Stimulated activated CD4-positive, alpha-beta T cell treated with anti-CD3 and anti-CD28 coated beads, Interleukin-4, amount 100 ng/mL, for 1 hour (primary cell): ENCODE data around the gene KIF13A.
"Not testable (repeated sequence)": the region's sequence is repeated elsewhere in the genome, so short reads cannot be mapped to it uniquely, and the experiment has no call there.

Experiments used
- DNase-seq: peaks from one replicate; pipeline ENCODE4 v3.0.0-alpha.2; 2020

KIF13A gene

DNA sequence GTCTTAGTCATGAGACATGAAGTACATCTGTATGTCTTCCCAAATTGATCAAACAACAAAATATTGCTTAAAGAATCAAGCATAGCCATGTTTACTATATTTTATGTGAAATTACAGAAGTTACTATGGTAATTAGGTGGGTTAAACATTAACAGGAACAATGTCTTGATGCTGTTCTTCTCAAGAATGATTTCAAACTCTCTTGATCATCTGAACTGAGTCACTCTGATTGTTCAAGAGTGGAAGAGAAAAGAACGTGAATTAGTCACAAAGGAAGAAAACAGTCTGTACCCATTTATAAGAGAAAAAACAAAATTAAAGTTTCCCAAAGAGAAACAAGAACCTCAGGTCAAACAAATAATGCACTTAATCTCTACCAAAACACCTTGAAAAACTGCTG lies 218.6 kb downstream of the KIF13A start:
- no peak for DNase-seq

DNA sequence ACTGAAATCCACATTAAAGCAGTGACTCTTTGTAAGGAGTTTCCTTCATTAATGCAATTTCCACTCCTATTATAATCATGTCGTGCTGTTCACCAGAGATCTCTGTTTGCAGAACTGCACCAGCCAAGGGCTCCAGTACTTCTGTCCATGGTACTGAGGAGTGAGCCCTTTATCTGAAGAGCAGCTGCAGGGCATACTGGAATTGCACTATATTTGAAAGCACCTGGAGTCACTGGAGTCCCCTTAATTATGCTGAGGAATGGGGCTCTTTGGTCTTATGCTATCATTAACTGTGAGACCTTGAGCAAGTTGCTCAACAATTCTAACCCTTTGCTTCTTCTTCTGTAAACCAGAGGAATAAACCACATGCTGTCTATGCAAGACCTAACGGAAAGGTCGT lies 219.0 kb downstream of the KIF13A start:
- DNase-seq: no peak

DNA sequence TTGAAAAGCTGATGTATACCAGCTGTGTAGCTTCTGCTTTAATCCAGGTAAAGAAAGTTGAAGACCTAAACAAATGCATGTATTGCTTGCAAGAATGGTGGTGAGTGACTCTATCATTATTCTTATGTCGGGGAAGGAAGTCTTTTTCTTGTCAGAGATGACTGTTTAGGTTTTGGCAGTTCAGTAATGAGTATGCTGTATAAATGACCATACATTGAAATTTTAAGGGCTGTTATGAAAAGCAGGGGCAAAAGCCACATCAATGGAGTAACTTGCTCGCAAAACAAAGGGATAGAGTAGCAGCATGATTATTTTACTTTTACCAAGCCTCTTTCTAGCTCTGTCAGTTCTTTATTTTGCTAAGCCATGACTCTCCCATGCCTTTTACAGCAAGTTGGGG lies 224.8 kb downstream of the KIF13A start:
- no peak for DNase-seq

DNA sequence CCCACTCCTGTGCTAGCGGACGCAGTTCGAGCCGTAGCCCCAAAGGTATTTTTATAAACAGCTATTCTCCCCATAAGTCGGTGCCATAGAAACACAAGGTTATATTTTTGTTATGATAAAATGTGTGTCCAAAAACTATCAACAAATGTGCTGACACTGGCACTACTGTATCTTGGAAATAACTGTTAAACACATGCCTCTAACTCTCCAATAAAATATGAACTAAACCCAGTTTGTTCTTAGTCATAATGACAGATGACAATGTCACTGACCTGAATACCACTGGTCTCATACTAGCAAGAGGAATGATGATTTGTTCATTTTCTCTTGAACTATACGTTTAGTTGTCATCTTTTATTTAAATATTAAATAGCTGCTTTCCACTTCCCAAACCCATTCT lies 229.3 kb downstream of the KIF13A start:
- no peak for DNase-seq

DNA sequence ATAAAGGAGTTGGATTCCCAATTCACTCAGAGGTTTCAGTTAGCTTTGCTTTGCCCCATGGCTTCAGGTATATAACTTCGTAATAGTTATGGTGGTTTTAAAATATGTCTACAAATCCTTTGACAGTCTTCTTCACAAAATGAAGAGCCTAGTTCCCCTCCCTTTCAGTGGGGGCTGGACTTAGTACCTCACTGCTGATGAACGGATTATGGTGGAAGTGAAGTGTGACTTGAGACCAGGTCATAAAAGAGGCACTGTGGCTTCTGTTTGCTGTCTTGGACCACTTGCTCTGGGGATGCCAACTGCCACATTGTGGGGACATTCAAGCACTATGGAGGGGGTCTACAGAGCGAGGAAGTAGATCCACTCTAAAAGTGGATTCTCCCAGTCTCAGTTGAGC lies 233.2 kb downstream of the KIF13A start:
- DNase-seq: no peak

DNA sequence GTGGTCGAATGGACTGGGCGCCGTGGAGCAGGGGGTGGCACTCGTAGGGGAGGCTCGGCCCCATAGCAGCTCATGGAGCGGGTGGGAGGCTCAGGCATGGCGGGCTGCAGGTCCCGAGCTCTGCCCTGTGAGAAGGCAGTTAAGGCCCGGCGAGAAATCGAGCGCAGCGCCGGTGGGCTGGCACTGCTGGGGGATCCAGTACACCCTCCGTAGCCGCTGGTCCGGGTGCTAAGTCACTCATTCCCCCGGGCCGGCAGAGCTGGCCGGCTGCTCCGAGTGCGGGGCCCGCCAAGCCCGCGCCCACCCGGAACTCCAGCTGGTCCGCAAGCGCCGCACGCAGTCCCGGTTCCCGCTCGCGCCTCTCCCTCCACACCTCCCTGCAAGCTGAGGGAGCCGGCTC lies 242.1 kb downstream of the KIF13A start:
- not testable (repeated sequence) for DNase-seq

DNA sequence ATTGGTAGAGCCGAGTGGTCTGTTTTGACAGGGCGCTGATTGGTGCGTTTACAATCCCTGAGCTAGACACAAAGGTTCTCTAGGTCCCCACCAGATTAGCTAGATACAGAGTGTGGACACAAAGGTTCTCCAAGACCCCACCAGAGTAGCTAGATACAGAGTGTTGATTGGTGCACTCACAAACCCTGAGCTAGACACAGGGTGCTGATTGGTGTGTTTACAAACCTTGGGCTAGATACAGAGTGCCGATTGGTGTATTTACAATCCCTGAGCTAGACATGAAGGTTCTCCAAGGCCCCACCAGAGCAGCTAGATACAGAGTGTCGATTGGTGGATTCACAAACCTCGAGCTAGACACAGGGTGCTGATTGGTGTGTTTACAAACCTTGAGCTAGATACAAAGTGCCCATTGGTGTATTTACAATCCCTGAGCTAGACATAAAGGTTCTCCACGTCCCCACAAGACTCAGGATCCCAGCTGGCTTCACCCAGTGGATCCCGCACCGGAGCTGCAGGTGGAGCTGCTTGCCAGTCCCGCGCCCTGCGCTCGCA lies 242.6 kb downstream of the KIF13A start:
- not testable (repeated sequence) for DNase-seq

DNA sequence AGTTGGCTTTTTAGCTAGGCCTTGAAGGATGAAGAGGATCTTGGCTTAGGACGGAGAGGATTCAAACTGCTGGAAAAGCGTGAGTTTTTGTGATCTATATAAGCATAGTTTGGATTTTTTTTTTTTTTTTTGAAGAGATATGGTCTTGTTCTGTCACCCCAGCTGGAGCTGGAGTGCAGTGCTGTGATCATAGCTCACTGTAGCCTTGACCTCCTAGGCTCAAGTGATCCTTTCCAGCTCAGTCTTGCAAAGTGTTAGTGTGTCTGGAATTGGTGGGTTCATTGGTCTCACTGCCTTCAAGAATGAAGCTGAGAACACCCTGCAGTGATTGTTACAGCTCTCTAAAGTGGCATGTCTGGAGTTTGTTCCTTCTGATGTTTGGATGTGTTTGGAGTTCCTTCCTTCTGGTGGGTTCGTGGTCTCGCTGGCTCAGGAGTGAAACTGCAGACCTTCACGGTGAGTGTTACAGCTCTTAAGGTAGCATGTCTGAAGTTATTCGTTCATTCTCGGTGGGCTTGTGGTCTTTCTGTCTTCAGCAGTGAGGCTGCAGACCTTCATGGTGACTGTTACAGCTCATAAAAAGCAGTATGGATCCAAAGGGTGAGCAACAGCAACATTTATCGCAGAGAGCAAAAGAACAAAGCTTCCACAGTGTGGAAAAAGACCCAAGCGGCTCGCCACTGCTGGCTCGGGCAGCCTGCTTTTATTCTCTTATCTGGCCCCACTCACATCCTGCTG lies 243.2 kb downstream of the KIF13A start:
- no peak for DNase-seq

DNA sequence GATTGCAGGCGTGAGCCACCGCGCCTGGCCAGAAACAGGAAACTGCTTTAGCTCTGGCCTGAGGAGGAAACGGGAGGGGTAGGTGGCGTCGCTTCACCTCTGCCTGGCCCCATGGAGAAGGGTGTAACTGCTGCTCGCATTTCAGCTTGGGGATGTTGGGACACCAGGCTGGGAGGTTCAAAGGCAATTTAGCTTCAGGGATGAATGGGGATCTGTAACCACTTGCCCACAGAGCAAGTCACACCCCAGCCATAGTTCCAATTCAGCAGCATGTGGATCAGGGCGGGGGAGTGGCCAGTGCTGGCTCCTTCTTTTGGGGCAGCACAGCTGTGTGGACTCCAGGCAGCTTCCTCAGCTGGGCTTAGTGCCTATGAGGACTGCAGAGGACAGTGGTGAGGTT lies 245.9 kb downstream of the KIF13A start:
- DNase-seq: no peak

DNA sequence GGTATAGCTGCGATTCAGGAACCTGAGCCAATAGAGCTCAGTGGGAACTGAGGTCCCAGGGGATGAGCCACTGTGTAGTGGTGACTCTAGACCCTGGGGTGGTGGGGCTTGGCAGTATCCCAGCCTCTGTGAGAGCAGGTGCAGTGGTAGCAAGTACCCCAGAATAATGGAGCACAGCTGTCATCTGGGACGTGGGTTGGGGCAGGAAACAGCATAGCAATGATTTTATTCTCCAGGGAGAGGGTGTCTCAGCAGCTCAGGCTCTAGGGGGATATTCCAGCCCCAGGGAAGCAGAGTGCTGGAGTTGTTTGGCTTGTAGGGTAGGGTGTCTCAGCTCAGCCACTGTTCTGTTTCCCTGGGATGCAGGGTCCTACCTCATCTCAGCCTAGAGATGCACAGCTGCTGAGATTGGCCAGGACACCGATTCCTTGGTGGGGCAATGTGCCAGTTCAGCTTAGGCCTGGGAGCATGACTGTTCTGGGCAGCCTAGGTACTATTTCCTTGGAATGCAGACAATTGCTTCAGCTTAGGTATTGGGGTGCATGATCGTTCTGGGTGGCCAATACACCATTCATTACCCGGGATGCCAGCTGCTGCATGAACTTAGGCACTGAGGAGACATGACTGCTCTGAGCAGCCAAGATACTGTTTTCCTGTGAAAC lies 246.7 kb downstream of the KIF13A start:
- no peak for DNase-seq

DNA sequence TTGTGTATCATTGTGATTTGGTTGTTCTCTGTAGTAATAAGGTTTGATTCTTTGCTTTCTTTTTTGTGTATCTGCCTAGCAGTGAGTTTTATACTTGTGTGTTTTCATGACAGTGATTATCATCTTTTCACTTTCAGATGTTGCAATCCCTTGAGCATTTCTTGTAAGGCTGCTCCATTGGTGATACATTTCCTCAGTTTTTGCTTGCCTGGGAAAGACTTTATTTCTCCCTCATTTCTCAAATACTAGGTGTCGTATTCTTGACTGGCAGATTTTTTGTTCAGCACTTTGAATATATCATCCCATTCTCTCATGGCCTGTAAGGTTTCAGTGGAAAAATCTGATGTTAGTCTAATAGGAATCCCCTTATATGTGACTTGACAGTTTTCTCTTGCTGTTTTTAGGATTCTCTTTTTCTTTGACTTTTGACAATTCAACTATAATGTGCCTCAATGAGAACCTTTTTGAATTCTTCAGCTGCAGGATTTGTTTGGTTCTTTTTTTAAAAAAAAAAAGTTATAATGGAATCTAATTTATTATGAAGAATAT lies 249.7 kb downstream of the KIF13A start:
- DNase-seq: no peak

DNA sequence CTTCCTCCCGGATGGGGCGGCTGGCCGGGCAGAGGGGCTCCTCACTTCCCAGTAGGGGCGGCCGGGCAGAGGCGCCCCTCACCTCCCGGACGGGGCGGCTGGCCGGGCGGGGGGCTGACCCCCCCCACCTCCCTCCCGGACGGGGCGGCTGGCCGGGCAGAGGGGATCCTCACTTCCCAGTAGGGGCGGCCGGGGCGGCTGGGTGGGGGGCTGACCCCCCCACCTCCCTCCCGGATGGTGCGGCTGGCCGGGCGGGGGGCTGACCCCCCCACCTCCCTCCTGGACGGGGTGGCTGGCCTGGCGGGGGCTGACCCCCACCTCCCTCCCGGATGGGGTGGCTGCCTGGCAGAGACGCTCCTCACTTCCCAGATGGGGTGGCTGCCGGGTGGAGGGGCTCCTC lies 252.1 kb downstream of the KIF13A start:
- not testable (repeated sequence) for DNase-seq

DNA sequence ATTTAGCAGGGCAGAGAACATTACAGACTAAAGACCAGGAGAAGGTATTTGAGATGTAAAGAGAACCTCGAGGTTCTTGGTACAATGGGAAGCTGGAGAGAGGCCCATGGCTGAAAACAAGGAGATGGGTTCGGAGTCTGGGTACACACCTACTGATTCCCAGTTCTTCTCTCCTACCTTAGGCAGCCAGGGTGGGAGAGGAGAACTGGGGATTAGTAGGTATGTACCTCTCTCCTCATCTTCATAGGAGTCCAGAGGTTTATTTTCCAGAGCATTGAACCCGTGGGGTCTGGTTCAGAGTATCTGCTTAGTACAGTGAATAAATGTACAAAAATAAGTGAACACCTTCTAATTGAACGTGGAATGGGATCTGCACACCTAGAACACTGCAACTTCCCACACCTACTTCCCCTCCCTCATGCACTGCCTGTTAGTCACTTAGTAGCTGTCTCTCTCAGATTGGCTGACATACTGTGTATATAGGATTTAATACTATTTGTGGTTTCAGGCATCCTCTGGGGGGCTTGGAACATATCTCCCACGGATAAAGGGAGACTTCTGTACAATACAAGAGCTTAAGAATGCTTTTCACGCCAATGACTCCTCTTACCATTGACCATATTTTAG lies 257.2 kb downstream of the KIF13A start:
- DNase-seq: no peak

DNA sequence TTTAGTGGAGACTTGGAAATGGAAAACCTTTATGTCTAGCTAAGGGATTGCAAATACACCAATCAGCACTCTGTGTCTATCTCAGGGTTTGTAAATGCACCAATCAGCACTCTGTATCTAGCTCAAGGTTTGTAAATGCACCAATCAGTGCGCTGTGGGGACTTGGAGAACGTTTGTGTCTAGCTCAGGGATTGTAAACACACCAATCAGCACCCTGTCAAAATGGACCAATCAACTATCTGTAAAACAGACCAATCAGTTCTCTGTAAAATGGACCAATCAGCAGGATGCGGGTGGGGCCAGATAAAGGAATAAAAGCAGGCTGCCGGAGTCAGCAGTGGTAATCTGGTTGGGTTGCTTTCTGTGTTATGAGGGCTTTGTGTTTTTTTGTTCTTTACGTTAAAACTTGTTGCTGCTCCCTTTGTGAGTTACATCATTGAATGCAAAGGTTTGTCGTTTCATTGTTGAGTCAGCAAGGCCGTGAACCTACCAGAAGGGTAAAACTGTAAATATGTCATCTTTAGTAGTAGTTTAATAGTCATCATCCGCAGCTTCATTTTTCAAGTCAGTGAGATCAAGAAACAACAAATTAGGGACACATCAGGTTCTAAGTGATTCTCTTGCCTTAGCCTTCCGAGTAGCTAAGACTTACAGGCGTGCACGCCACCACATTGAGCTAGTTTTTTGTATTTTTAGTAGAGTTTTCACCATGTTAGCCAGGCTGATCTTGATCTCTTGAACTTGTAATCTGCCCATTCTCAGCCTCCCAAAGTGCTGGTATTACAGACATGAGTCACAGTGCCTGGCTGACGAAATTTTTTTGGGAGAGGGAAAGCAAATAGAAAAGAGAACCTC lies 258.0 kb downstream of the KIF13A start:
- DNase-seq: no peak

DNA sequence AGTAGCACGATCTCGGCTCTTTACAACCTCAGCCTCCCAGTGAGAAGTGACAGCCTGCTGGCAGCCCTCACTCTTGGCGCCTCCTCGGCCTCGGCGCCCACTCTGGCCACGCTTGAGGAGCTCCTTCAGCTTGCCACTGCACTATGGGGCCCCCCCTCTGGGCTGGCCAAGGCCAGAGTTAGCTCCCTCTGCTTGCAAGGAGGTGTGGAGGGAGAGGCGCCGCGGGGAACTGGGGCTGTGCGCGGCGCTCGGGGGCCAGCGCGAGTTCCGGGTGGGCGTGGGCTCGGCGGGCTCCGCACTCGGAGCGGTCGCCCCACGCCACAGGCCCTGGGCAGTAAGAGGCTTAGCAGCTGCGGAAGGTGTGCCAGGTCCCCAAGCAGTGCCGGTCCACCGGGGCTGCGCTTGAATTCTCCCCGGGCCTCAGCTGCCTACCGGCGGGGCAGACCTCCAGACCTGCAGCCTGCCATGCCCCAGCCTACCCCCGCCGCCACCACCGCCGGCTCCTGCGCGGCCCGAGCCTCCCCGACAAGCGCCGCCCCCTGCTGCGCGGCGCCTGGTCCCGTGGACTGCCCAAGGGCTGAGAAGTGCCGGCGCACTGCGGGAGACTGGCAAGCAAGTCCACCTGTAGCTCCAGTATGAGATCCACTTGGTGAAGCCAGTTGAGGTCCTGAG lies 258.7 kb downstream of the KIF13A start:
- no peak for DNase-seq

DNA sequence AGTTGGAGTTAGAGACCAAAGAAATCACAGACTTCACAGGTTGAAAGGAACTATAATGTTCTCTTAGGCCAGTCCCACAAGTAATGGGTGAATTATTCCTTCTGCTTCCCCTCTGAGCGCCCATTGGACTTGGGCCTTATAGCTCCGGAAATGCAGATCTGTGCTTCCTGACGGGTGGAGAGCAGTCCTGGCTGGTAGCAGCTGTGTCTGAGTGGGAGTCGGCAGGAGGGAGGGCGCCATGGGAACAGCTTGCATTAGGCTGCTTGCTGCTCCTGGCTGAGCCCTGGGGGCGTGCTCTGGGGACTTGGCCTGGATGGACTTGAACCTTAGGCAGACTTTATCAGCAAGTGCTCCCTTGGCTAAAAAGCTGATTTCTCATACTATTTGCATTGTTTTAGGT lies 262.4 kb downstream of the KIF13A start:
- DNase-seq: no peak

DNA sequence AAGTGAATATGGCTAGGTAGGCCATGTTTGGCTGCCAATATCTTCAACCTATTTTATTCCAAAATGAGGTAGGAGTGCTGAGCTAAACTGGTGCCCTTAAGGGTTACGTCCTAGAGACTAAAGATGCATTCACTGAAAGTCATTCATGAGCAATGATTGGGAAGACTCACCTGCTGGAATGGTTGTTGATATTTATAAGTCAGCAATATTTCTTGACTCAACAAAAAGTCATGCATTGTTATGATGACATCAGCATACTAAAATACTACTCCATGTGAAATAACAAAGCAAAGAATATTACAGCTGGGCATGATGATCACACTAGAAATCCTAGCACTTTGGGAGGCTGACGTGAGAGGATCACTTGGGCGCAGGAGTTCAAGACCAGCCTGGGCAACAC lies 263.1 kb downstream of the KIF13A start:
- no peak for DNase-seq

DNA sequence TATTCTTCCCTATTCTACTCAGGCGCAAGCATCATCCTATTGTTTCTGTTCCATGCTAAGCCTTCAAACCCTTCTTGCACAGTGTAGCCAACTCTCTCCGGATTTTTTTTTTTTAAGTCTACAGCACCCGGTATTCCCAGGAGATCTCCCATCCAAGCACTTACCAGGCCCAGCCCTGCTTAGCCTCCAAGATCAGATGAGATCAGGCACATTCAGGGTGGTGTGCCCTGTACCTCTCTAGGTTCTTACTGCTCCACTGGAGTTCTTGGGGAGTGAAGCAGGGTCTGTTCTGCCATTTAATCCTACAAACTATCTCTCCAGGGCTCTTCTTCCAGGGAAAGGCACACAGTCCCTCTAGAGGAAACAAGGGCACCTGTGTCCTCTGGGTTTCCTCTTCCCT lies 265.8 kb downstream of the KIF13A start:
- DNase-seq: no peak

DNA sequence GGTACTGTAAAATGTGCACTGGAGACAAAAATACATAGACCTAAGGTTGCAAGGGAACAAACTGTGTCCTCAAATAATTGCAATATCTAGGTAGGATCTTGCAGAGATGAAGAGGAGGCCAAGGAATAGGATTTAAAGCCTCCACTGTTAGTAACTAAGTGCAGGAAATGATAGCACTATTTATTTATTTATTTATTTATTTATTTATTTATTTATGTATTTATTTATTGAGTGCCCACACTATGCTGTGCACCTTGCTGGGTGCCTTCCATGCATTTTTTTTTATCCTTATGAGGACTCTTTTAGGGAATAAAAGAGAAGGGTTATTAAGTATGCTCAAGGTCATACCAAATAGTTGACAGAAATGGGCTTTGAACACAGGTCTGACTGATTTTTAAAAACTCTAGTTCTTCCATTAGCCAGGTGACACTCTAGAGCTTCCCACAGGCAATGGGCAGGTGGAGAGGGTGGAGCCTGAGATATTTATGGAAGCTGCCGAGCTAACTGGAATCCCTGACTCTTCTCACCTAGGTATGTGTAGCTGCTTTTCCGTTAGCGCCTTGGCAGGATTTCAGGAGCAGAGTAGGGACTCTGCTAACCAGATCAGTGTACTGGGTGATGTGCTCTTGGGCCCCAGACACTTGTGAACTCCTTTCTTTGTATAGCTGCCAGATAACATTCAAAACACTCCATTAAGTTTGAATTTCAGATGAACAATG lies 268.0 kb downstream of the KIF13A start:
- DNase-seq: no peak

DNA sequence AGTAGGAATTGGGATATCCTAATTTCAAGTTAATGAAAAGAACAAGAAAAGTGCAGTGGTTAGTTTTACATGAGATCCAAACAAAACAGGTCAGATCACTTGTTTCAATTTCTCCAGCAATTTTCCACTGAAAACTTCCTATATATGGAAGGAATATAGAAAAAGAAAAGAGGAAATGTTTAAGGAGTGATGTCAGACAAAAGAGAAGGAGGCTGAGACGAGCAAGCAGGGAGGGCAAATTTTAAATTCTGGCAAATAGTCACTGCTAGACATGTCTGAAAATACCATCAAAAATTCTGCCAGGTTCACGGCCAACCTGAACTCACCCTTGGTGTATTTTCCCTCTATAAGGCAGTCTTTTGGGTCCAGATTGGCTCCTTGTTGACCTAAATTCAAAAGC lies 271.2 kb downstream of the KIF13A start:
- DNase-seq: no peak
